SK-N-SH (cell line): ENCODE measurements around the gene CNIH2. TPM values are rescaled to one million over a fixed set of nuclear protein-coding genes. Genes with fewer than 3 reads are reported as not detected.
"Not testable (repeated sequence)": the region's sequence is repeated elsewhere in the genome, so short reads cannot be mapped to it uniquely, and the experiment has no call there.

Source experiments
- CTCF ChIA-PET: fragments of 300-600, 350-600 bp; formaldehyde crosslinking; extraction: SDS; loops from one replicate; lab custom pipeline; 2021; lab: Yijun Ruan, JAX
- POLR2A ChIA-PET: fragments of 350-600 bp; sonication (Branson Sonifier 250); formaldehyde crosslinking; extraction: SDS; loops from one replicate; lab custom pipeline; 2020; ENCODE audit warnings: antibody characterized with exemption, inconsistent platforms; lab: Yijun Ruan, JAX
- DNase-seq: peaks from one replicate; pipeline ENCODE4 v3.0.0; 2012
- H2AFZ ChIP-seq: fragments of 200-600 bp; sonication (generic); 2 replicates; pipeline ENCODE4 v1.8.1; 2016; ENCODE audit warnings: antibody characterized with exemption, mild to moderate bottlenecking, low read depth
- H3F3A ChIP-seq: fragments of 200-600 bp; sonication (generic); replicated peaks from 2 replicates; pipeline ENCODE3; 2016; ENCODE audit warnings: antibody characterized with exemption, mild to moderate bottlenecking; ENCODE audit not compliant: insufficient read depth
- H3K27ac ChIP-seq, 2 experiments: fragments of 200-500 bp in 1 of 2; fragments of 200-600 bp in 1 of 2; sonication (Bioruptor generic) in 1 of 2; sonication (generic), shearing (Covaris generic) in 1 of 2; 2 replicates each; pipeline versions ENCODE4 v1.5.1 to v1.6.1; 2014 to 2016; ENCODE audit warnings: low read depth in 2 of 2, inconsistent platforms in 1 of 2, low read length in 1 of 2, mild to moderate bottlenecking in 1 of 2, mixed read lengths in 1 of 2
- H3K27me3 ChIP-seq: fragments of 200-600 bp; sonication (generic), shearing (Covaris generic); 2 replicates; pipeline ENCODE4 v1.6.1; 2016; ENCODE audit warnings: mixed run types; ENCODE audit not compliant: insufficient read depth
- H3K36me3 ChIP-seq, 2 experiments: fragments of 200-500 bp in 1 of 2; fragments of 200-600 bp in 1 of 2; sonication (Bioruptor generic) in 1 of 2; sonication (generic) in 1 of 2; replicated peaks in 1 of 2; 2 replicates each; pipeline versions ENCODE3 to v1.5.1; 2014 to 2016; ENCODE audit warnings: low read length in 1 of 2, mild to moderate bottlenecking in 1 of 2; ENCODE audit not compliant: insufficient read depth in 2 of 2, control insufficient read depth in 1 of 2
- H3K4me1 ChIP-seq, 2 experiments: fragments of 200-500 bp in 1 of 2; fragments of 200-600 bp in 1 of 2; sonication (Bioruptor generic) in 1 of 2; sonication (generic), shearing (Covaris generic) in 1 of 2; 2 replicates each; pipeline versions ENCODE4 v1.5.1 to v1.6.1; 2014 to 2016; ENCODE audit warnings: low read depth in 1 of 2, low read length in 1 of 2, mixed run types in 1 of 2; ENCODE audit not compliant: insufficient read depth in 2 of 2, control insufficient read depth in 1 of 2
- H3K4me2 ChIP-seq: fragments of 200-600 bp; sonication (generic), shearing (Covaris generic); 2 replicates; pipeline ENCODE4 v1.6.1; 2017; ENCODE audit warnings: mixed run types
- H3K4me3 ChIP-seq, 2 experiments: fragments of 200-500 bp in 1 of 2; fragments of 200-600 bp in 1 of 2; sonication (Bioruptor generic) in 1 of 2; sonication (generic), shearing (Covaris generic) in 1 of 2; 2 replicates each; pipeline versions ENCODE4 v1.5.1 to v1.8.1; 2014 to 2016; ENCODE audit warnings: low read depth in 2 of 2, inconsistent platforms in 1 of 2, low read length in 1 of 2, mild to moderate bottlenecking in 1 of 2, mixed read lengths in 1 of 2, moderate library complexity in 1 of 2
- H3K79me2 ChIP-seq: fragments of 200-600 bp; sonication (generic); 2 replicates; pipeline ENCODE4 v1.8.1; 2017; ENCODE audit warnings: mild to moderate bottlenecking; ENCODE audit not compliant: insufficient read depth
- H3K9ac ChIP-seq: fragments of 200-600 bp; sonication (generic); 2 replicates; pipeline ENCODE4 v1.6.1; 2017; ENCODE audit warnings: mixed run types
- H3K9me2 ChIP-seq: fragments of 200-600 bp; sonication (generic); 2 replicates; pipeline ENCODE4 v1.6.1; 2017; ENCODE audit warnings: mixed run types
- H3K9me3 ChIP-seq: fragments of 200-600 bp; sonication (generic); 2 replicates; pipeline ENCODE4 v1.6.1; 2017; ENCODE audit warnings: mixed run types, mild to moderate bottlenecking, moderate library complexity
- H4K20me1 ChIP-seq: fragments of 200-600 bp; sonication (generic); 2 replicates; pipeline ENCODE4 v1.6.1; 2017; ENCODE audit warnings: mild to moderate bottlenecking, mixed run types; ENCODE audit not compliant: insufficient read depth
- CTCF ChIP-seq: fragments of 200-600 bp; sonication (generic); IDR thresholded peaks from 2 replicates; pipeline ENCODE4 v1.6.1; 2017; ENCODE audit warnings: antibody characterized with exemption, mild to moderate bottlenecking, moderate library complexity
- FOXJ3 ChIP-seq: sonication (generic); formaldehyde crosslinking; IDR thresholded peaks from 2 replicates; pipeline ENCODE4 v1.5.1; 2020; ENCODE audit warnings: mild to moderate bottlenecking, missing genetic modification reagents
- IRF3 ChIP-seq: fragments of 150-350 bp; IDR thresholded peaks from 2 replicates; pipeline ENCODE4 v1.6.1; 2016; ENCODE audit warnings: mild to moderate bottlenecking, low read depth, low read length
- JUND ChIP-seq: IDR thresholded peaks from 2 replicates; pipeline ENCODE4 v1.4.0; 2012
- MXI1 ChIP-seq: IDR thresholded peaks from 2 replicates; pipeline ENCODE4 v1.6.1; 2012; ENCODE audit warnings: mild to moderate bottlenecking, low read depth, low read length, improper control_type of control experiment
- NRF1 ChIP-seq: IDR thresholded peaks from 2 replicates; pipeline ENCODE4 v1.6.1; 2012; ENCODE audit warnings: low read depth, mild to moderate bottlenecking, low read length
- POLR2AphosphoS5 ChIP-seq: IDR thresholded peaks from 2 replicates; pipeline ENCODE4 v1.6.1; 2012; ENCODE audit warnings: low read depth, low read length
- SIN3A ChIP-seq: IDR thresholded peaks from 2 replicates; pipeline ENCODE4 v1.6.1; 2012; ENCODE audit warnings: low read depth, mild to moderate bottlenecking, low read length, moderate library complexity, borderline replicate concordance
- TAF1 ChIP-seq: IDR thresholded peaks from 2 replicates; pipeline ENCODE4 v1.6.1; 2012; ENCODE audit warnings: low read depth, mild to moderate bottlenecking, low read length, moderate library complexity, borderline replicate concordance
- TCF12 ChIP-seq: IDR thresholded peaks from 2 replicates; pipeline ENCODE4 v1.4.0; 2012
- USF2 ChIP-seq: fragments of 150-350 bp; IDR thresholded peaks from 2 replicates; pipeline ENCODE4 v1.6.1; 2017; ENCODE audit warnings: antibody characterized with exemption, low read length, low read depth, borderline replicate concordance
- ZBTB33 ChIP-seq: IDR thresholded peaks from 2 replicates; pipeline ENCODE4 v1.4.0; 2012; ENCODE audit warnings: low read depth, borderline replicate concordance
- WGBS: methylation state at CpG from one replicate; pipeline ENCODE4 v1.1.6; 2017; ENCODE audit warnings: low lambda C conversion rate; 5-methylcytosine and 5-hydroxymethylcytosine counted together
- polyA plus RNA-seq, 3 experiments: library from polyadenylated mRNA; depleted of rRNA; stranded (reverse); fragments of >200 nt; gene quantifications; 2 replicates each; pipeline ENCODE4 v1.2.3, GENCODE V29; 2012

CNIH2 gene
- polyA plus RNA-seq, 1 of the 3 experiments (the other 2 are of a cell fraction), result 11.8 TPM

- H3K36me3 ChIP-seq, H3K9me2 ChIP-seq, H3K27ac ChIP-seq, H3K9me3 ChIP-seq, CTCF ChIA-PET, H2AFZ ChIP-seq, H4K20me1 ChIP-seq, H3K4me2 ChIP-seq, POLR2A ChIA-PET, H3K9ac ChIP-seq, H3K79me2 ChIP-seq, DNase-seq, H3F3A ChIP-seq, H3K27me3 ChIP-seq, H3K4me3 ChIP-seq: not testable (repeated sequence)
- 95% methylated on average over 2 of the region's 2 CpGs for WGBS
- peaks cover 21 to 39% of the 10 kb centered on the region in 2 experiments for H3K4me1 ChIP-seq
These were observed 42.3 kb downstream of the CNIH2 start for GRCh38 chr11:66320289-66320688.

- H3K79me2 ChIP-seq, DNase-seq, CTCF ChIA-PET, H3K4me2 ChIP-seq, H3K9ac ChIP-seq, H3K4me3 ChIP-seq, H3K27ac ChIP-seq, H3F3A ChIP-seq, POLR2A ChIA-PET, H3K27me3 ChIP-seq, H3K9me3 ChIP-seq, H3K9me2 ChIP-seq, H3K36me3 ChIP-seq, H4K20me1 ChIP-seq, H2AFZ ChIP-seq: not testable (repeated sequence)
- H3K4me1 ChIP-seq, result peaks cover 21 to 39% of the 10 kb centered on the region in 2 experiments
- WGBS, result 89% methylated on average over 6 of the region's 6 CpGs
These were observed 42.8 kb downstream of the CNIH2 start for GRCh38 chr11:66320748-66321147.

- Histone ChIP-seq H2AFZ (no peak overlapping the region), H4K20me1 (no peaks in the 10 kb centered on the region), H3K4me3 (no peak overlapping the region), H3K9me2 (no peaks in the 10 kb centered on the region), H3K36me3 (no peaks in the 10 kb centered on the region), H3K27ac (no peak overlapping the region), H3K9me3 (no peaks in the 10 kb centered on the region), H3K4me2 (no peak overlapping the region), H3K27me3 (no peaks in the 10 kb centered on the region), H3F3A (no peaks in the 10 kb centered on the region), H3K79me2 (no peaks in the 10 kb centered on the region), H3K9ac (no peak overlapping the region), H3K4me1 (peaks cover 29 to 39% of the 10 kb centered on the region in 2 experiments)
- TF ChIP-seq ZBTB33 (no peak), IRF3 (no peak), SIN3A (no peak), TAF1 (no peak), POLR2AphosphoS5 (no peak), JUND (no peak), NRF1 (no peak), MXI1 (no peak), FOXJ3 (CRISPR knock-in tag) (no peak), TCF12 (no peak), CTCF (no peak), USF2 (no peak)
- WGBS, result 91% methylated on average over 4 of the region's 4 CpGs
- ChIA-PET CTCF (interaction anchor here (2.0 kb wide), 1 partner anchor 9 kb away, joined by 26 read pairs; no protein-coding TSS in a partner anchor), POLR2A (interaction anchor here (1.7 kb wide), 1 partner anchor 9 kb away, joined by 4 read pairs; no protein-coding TSS in a partner anchor)
- no peak for DNase-seq
These were observed 43.6 kb downstream of the CNIH2 start for GRCh38 chr11:66321606-66322005.
